Measurements from ENCODE around the gene THYN1.

- peak; percentile 72 for TF ChIP-seq CTCF (IDR thresholded peaks at IDR 0.05)
- TF ChIP-seq ZFX (IDR thresholded peaks at IDR 0.05; ENCODE audit: borderline replicate concordance), result no peak
Measured at GRCh38 chr11:134261626-134262488, 8.7 kb upstream of the THYN1 start.

Measured in 22Rv1 (cell line).